CD4-positive, alpha-beta T cell treated with Interleukin-1 beta for 1 hour (primary cell): ENCODE data around the gene RYR1.
A peak's percentile ranks its signal among the peaks of the same experiment; 100 is the strongest.
"Not testable (repeated sequence)": the region's sequence is repeated elsewhere in the genome, so short reads cannot be mapped to it uniquely, and the experiment has no call there.

Source experiments
- DNase-seq, 2 donors: peaks; one replicate each; pipeline ENCODE4 v3.0.0-alpha.2; 2020 to 2022

RYR1 gene

GRCh38 chr19:38619361-38620174 lies 186.1 kb downstream of the RYR1 start:
- DNase-seq = no peak

DNA sequence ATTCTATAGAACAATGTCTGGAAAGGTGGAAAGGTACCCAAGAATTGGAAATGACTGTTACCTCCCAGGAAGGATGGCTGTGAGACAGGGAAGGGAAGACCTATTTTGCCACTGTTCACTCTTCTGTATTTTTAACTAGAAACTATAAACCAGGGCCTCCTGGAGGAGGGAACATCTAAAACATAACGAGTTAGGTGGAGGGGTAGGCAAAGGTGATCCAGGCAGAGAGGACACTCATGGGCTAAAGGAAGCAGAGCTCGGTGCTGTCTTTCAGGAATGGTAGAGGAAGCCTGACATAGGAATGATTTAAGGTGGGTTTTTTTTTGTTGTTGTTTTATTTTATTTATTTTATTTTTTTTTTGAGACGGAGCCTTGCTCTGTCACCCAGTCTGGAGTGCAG lies 191.3 kb downstream of the RYR1 start:
- no peak for DNase-seq

DNA sequence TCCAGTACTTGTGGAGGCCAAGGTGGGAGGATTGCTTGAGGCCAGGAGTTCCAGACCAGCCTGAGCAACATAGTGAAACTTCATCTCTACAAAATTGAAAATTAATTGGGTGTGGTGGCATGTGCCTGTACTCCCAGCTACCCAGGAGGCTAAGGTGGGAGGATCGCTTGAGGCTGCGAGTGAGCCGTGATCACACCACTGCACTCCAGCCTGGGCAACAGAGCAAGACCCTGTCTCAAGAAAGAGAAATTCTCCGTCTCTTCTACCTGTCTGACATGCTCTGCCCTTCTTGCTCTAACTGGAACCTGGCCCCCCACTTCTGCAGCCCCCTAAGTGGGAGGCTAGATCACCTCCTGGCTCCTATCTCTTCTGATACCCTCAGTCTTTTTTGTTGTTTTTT lies 192.9 kb downstream of the RYR1 start:
- no peak for DNase-seq

GRCh38 chr19:38629568-38629967 lies 196.1 kb downstream of the RYR1 start:
- DNase-seq = no peak

DNA sequence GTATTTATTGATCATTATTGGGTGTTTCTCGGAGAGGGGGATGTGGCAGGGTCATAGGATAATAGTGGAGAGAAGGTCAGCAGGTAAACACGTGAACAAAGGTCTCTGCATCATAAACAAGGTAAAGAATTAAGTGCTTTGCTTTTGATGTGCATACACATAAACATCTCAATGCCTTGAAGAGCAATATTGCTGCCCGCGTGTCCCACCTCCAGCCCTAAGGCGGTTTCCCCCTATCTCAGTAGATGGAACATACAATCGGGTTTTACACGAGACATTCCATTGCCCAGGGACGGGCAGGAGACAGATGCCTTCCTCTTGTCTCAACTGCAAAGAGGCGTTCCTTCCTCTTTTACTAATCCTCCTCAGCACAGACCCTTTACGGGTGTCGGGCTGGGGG lies 197.8 kb downstream of the RYR1 start:
- not testable (repeated sequence) for DNase-seq

DNA sequence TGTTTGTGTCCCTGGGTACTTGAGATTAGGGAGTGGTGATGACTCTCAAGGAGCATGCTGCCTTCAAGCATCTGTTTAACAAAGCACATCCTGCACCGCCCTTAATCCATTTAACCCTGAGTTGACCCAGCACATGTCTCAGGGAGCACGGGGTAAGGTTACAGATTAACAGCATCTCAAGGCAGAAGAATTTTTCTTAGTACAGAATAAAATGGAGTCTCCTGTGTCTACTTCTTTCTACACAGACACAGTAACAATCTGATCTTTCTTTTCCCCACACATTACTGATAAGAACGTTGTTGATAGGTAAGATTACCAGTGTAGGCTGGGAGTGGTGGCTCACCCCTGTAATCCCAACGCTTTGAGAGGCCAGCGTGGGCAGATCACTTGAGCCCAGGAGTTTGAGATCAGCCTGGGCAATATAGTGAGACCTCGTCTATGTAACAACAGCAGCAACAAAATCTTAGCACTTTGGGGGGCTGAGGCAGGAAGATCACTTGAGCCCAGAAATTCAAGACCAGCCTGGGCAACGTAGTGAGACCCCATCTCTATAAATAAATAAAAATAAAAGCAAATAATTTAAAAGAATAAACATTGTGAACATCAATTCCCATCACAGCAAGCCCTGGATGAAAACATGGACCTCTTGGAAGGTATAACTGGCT lies 198.5 kb downstream of the RYR1 start:
- not testable (repeated sequence) for DNase-seq

GRCh38 chr19:38632476-38633213 lies 199.2 kb downstream of the RYR1 start:
- DNase-seq = no peak

GRCh38 chr19:38634757-38635482 lies 201.4 kb downstream of the RYR1 start:
- DNase-seq = peak; percentile 70 to 78

- DNase-seq = no peak
Observed at GRCh38 chr19:38635483-38636399, 202.2 kb downstream of the RYR1 start.
